Stimulated activated CD4-positive, alpha-beta T cell treated with anti-CD3 and anti-CD28 coated beads, TNF-alpha, amount 100 ng/mL, for 24 hours (primary cell): ENCODE data around the gene EIF5A.
A peak's percentile ranks its signal among the peaks of the same experiment; 100 is the strongest.

Experiments used
- DNase-seq, 3 experiments: peaks; one replicate each; pipeline ENCODE4 v3.0.0-alpha.2; 2020; ENCODE audit warnings: low read depth in 3 of 3

EIF5A gene

GRCh38 chr17:7313088-7313889, 5.9 kb downstream of the EIF5A start:
- DNase-seq: no peak

GRCh38 chr17:7313890-7314718, 6.7 kb downstream of the EIF5A start:
- no peak for DNase-seq

- peak; percentile 85 to 93 (median 91) for DNase-seq
These were observed 7.5 kb downstream of the EIF5A start, which contains the start of gene GPS2 for GRCh38 chr17:7314719-7315569. Gene GPS2 (minus strand): TSS chr17:7315360. CDS start chr17:7315052, 308 bp downstream.

DNA sequence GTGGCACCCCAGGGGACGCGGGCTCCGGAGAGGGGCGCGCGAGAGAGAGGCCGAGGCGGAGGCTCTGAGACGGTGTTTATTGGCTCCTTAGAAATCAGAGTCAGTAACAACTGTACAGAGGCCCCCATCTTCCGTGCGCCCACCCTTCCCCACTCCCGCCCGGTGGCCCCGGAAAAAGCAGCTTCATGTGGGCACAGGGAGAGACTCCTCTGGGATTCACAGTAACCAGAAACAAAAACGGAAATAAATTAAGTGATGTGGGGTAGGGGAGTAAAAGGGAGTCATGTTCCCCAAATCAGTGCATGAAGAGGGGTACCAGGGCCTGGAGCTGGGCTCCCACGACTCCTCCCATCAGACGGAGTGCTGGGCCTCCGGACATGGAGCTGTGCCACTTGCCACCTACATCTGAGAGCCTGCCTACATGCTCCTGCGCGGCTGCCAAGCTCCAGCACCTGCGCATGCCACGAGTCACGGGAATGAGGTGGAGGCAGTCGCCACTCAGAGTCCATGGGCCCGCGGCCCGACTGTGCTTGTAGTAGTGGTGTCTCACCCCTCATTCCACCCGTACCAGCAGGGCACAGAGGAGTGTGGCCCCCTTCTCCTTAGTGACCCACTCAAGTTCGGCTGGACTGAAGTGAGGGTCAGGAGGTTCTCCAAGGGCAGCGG, 8.3 kb downstream of the EIF5A start:
- no peak for DNase-seq

DNA sequence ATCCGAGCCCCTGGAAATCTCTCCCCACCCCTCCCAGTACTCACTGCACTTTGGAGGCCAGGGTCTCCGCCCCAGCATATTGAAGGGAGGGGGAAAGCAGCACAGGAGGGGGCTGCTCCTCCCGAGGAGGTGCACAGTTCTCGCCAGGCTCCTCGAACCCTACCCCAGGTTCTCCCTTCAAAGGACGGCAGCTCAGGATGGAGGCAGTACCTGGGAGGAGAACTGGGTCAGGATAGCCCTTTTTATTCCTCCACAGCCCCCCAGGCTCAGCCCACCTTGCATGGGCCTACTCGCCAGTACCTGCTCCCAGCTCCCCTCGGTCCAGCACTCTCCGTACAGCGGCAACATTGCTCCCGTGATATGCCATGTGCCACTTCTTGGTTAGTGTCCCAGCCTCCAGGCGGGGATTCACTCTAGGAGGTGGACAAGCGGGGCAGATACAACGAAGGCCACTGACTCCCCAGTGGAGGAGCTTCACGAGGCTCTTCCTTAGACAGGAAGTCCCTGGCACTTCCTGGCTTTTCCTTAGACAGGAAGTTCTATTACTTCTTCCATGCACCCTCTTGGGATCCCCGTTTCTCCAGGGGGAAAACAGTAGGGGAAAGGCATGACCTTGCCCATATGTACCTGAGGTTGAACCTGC, 9.9 kb downstream of the EIF5A start:
- no peak for DNase-seq

DNA sequence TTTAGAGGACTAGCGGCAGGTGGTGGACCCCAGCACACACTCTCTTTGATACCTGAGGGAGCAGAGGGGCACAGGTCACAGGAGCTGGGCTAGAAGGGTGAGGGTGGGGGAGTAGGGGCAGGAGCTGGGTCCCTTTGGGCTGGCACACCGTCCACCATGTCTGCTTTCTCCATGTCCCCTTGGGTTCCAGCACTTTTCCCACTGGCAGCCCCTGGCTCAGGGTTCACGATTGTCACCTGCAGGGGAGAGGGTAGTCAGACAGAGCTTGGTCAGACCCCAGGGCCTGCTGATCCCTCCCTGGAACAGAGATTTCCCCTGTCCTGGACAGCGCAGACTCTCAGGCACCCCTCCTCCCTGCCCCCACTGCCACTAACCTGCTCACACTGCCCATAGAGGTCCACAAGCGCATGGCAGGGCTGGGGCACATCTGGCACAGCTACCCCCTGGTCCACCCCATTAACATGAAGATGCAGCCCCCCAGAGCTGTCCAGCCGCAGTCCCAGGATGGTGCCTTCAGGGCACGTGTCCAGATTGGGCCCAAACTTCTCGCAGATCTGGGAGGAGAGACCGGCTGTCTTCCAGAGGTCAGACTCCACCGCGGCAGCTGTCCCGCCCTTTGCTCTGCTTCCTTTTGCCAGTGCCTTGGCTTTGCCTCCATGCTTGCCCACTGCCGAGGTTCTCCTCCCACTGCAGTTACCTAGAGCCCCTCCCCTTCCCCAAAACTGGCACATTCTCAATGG, 10.9 kb downstream of the EIF5A start:
- DNase-seq: no peak

- DNase-seq: no peak
These were observed 14.0 kb downstream of the EIF5A start for GRCh38 chr17:7321466-7321865.

- DNase-seq: no peak
These were observed 15.2 kb downstream of the EIF5A start for GRCh38 chr17:7322520-7323194.

DNA sequence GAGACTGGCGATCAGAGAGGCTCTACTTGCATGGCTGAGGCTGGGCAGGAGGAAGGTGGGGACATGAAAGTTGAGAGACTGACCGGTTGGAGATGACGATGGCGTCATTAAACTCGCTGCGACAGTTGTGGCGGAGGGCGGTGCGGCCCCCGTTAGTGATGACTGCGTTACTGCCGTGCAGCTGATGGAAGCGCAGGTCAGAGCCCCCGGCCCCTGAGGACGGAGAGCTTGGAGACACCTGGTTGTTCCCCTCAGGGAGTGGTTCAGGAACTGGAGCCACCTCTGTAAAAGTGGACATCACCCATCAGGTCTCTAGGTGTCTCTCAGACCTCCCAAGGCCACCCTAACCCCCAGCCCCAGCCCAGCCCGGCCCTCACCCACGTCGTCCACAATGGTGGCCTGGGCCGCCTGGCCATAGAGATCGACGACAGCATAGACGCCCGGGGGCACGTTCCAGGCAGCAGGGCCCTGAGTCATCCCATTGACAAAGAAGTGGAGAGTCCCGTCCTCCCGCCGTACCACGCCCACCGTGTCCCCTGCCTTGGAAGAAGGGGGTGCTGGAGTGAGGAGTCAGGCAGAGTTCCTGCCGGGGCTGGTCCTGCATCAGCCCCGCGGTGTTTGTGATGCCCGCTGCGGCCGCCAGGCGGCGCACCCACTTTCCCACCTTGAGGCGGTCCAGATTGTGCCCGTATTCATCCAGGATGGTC, 16.5 kb downstream of the EIF5A start:
- peak in 2 of 3 experiments; percentile 29 to 63 for DNase-seq

- no peak for DNase-seq
These were observed 17.0 kb downstream of the EIF5A start for GRCh38 chr17:7324438-7324779.

GRCh38 chr17:7325031-7325528, 17.7 kb downstream of the EIF5A start:
- no peak for DNase-seq

GRCh38 chr17:7326186-7326585, 18.8 kb downstream of the EIF5A start:
- no peak for DNase-seq

DNA sequence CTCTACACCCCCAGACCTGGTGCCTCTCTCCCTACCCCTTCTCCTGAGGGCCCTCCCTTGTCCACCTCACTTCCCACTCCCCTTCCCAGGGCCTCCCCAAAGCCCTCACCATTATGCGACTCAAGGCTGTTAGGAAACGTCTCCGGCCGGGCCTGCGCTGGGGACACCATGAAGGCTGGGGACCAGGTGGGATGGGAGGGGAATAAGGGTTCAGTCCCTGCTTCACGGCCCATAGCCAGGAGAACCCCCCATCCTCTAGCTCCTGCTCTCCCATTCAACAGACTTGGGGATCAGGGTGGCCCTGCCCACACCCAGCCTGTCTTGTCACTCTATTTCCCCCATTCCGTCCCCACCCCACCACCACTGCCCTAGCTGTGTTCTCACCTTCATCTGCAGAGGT, 19.6 kb downstream of the EIF5A start:
- DNase-seq: no peak

DNA sequence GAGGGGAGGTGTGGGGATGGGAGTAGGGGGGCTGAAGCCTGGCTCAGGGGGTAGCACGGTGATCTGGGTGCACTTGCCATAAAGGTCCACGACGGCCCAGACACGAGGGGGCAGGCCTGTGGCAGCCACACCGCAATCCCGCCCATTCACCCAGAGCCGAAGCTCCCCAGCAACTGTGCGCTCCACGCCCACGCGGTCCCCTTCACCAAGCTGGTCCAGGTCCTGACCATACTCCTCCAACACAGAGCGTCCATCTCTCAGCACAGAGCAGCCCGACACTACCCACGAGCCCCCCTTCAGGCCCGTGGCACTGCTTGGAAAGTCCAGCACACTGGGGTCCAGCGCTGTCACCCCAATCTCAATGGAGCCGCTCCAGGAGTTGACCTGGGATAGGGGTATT, 20.1 kb downstream of the EIF5A start:
- no peak for DNase-seq

GRCh38 chr17:7328009-7328408, 20.6 kb downstream of the EIF5A start:
- no peak for DNase-seq

DNA sequence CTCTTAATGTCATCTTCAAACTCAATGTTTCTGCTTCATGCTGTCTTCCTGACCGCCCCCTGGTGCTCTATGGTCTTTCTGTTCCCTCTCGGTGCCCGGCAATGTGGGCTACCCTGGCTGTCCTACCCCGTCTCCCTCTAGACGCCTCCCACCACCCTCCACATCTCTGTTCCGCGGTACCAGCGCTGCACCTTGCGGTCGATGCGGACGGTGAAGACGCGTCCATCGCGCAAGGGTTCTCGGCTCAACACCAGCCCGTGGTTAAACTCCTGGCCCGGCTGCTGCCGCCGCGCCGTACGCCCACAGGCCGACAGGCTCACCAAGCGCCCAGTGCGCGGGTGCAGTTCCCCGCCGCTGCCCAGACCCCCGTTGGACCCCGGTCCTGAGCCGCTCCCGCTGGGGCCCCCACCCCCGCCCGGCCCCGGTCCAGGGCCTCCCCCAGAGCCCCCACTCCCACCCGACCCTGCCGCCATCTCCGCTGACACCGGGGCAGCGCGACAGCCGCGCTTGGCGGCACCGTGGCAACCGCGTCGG, 21.5 kb downstream of the EIF5A start, which contains the start of gene NEURL4:
Gene NEURL4, minus strand, starts transcription at position 496 of the 534 bp plus-strand sequence. Its CDS starts 23 bp downstream, at position 473.
- no peak for DNase-seq

DNA sequence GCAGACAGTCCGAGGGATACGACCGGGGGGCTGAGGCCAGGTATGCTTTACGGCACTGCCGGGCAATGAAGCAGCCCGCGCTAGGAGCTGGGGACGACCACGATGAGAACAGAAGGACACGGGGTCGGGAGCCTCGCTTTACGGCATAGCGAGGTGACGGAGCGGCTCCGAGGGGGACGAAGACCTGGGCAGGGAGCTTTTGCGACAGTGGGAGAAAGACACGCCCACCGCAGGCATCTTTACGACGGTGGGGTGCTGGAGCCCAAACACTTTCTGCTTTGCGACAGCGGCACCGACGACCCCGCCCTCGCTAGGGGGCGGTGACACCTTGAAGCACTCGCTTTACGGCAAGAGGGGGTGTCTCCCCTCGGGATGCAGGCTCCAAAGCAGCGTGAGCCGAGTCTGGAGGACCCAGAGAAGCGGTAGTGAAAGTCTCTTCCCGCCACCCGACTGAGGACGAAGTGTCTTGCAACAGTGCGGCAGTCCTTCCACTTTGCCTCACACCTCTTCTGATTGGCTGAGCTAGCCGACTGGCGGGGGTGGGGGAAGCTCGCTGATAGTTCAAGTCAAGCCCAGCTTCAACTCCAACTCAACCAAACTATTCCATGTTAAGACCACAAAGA, 22.1 kb downstream of the EIF5A start:
- DNase-seq: peak; percentile 91 to 97 (median 93)
